Measurements from ENCODE around the gene OSBPL6. TPM values are rescaled to one million over a fixed set of nuclear protein-coding genes. Genes with fewer than 3 reads are reported as not detected.

Gene OSBPL6
- total RNA-seq, 4 donors from 2014 or later: 19.1 to 31.4 (median 21.6) TPM

DNA sequence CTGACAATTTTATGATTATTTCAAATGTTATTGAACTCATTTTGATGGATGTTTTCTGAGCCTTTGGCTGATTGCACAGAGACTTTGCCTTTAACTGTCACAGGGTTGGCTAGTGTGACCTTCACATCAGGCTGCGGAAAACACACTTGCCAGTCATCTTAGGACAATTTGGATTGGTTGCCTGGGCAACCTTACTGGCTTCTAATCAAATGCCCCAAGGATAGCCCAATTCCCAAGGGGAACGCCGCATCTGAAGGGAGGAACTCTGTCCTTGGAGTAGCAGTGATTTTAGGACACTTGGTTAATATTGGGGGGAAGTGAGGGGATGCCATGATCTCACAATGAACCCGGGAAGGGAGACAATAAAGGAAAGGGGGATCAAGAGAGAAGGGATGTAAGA, 29.5 kb downstream of the OSBPL6 start:
- no peak for DNase-seq (ENCODE audit: low spot score in 2 of 2)
- no peak for TF ChIP-seq POLR2A (IDR thresholded peaks at IDR 0.05)
- TF ChIP-seq, protein P1, sequence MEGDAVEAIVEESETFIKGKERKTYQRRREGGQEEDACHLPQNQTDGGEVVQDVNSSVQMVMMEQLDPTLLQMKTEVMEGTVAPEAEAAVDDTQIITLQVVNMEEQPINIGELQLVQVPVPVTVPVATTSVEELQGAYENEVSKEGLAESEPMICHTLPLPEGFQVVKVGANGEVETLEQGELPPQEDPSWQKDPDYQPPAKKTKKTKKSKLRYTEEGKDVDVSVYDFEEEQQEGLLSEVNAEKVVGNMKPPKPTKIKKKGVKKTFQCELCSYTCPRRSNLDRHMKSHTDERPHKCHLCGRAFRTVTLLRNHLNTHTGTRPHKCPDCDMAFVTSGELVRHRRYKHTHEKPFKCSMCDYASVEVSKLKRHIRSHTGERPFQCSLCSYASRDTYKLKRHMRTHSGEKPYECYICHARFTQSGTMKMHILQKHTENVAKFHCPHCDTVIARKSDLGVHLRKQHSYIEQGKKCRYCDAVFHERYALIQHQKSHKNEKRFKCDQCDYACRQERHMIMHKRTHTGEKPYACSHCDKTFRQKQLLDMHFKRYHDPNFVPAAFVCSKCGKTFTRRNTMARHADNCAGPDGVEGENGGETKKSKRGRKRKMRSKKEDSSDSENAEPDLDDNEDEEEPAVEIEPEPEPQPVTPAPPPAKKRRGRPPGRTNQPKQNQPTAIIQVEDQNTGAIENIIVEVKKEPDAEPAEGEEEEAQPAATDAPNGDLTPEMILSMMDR (IDR thresholded peaks at IDR 0.05): no peak
- 80 to 81% methylated on average over 4 of the region's 4 CpGs for WGBS, 2 donors
- intact Hi-C loops (cut with DNase I; ENCODE audit: low total_unique reads): no loop called here
- no peak overlapping the region for H3K4me3 ChIP-seq (ENCODE audit: low read depth, poor library complexity, severe bottlenecking)

DNA sequence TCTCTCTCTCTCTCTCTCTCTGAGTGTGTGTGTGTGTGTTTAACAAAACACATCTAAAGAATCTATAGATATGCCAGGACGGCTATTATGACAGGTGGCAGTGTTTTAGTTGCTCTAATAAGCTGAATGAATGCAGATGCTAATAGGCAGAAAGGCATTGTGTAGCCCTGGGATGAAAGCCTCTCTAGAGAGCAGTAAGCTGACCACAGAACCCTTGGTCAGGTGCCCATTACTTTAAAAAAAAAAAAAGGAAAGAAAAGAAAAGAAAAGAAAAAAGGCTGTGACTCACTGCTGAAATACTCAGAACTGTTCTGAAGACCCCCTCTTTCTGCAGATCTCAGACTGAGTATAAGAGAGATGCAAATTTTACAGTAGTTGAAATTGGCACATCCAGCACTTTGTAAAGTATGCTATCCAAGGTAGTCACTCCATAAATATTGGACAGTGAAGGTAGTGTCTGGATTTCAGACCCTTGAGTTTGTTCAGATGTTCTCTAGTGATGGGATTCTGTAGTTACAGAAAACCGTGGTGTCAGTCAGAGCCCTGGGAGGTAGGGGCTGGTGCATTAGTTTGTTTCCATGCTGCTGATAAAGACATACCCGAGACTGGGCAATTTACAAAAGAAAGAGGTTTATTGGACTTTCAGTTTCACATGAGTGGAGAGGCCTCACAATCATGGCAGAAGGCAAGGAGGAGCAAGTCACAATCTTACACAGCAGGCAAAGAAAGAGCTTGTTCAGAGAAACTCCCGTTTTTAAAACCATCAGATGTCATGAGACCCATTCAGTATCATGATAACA, 30.9 kb downstream of the OSBPL6 start:
- no peak for DNase-seq (ENCODE audit: low spot score in 2 of 2)
- H3K4me3 ChIP-seq (ENCODE audit: low read depth, poor library complexity, severe bottlenecking): no peak overlapping the region
- WGBS, 2 donors: 82 to 84% methylated on average over 4 of the region's 4 CpGs
- intact Hi-C loops (cut with DNase I; ENCODE audit: low total_unique reads): no loop called here
- TF ChIP-seq POLR2A (IDR thresholded peaks at IDR 0.05): no peak
- TF ChIP-seq, protein P1 (IDR thresholded peaks at IDR 0.05): no peak

DNA sequence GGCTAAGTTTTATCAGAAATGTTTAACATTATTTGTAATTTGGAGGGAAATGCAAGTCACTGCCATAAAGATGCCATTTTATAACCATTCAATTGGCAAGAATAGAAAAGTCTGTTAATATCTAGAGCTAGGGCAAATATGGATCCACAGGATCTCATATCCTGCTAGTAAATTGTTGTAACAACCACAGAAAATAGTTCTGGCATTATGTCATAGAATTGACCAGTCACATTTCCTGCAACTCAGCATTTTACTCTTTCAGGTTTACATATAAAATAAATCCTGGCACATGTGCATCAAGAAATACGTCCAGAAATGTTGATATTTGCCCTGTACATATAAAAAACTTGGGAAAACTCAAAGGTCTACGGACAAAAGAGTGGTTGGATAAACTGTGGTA, 32.9 kb downstream of the OSBPL6 start:
- no peak overlapping the region for H3K4me3 ChIP-seq (ENCODE audit: low read depth, poor library complexity, severe bottlenecking)
- TF ChIP-seq, protein P1 (IDR thresholded peaks at IDR 0.05): no peak
- TF ChIP-seq POLR2A (IDR thresholded peaks at IDR 0.05): no peak
- WGBS, 2 donors: 82 to 87% methylated on average over 2 of the region's 2 CpGs
- DNase-seq (ENCODE audit: low spot score in 2 of 2): no peak
- intact Hi-C loops (cut with DNase I; ENCODE audit: low total_unique reads): no loop called here

DNA sequence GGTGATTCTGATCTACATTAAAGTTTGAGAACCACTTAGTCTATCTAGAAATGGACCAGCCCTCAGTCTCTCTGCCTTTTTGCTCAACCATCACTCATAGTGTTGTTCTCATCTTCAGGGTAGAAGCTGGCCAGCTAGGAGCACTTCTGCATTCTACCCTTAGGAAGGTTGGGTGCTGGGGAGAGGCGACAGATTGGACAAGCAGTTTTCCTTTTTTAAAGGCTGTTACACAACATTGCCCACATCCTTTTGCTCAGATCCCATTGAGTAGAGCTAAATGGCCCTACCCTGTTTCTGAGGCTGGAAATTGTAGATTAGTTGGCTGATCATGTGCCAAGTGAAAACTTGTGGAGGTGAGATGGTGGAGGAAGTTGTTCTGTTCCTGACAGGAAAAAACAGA, 35.6 kb downstream of the OSBPL6 start:
- 63 to 75% methylated on average over 1 of the region's 1 CpG for WGBS, 2 donors
- intact Hi-C loops (cut with DNase I; ENCODE audit: low total_unique reads): no loop called here
- no peak for TF ChIP-seq POLR2A (IDR thresholded peaks at IDR 0.05)
- TF ChIP-seq, protein P1 (IDR thresholded peaks at IDR 0.05): no peak
- H3K4me3 ChIP-seq (ENCODE audit: low read depth, poor library complexity, severe bottlenecking): no peak overlapping the region
- no peak for DNase-seq (ENCODE audit: low spot score in 2 of 2)

DNA sequence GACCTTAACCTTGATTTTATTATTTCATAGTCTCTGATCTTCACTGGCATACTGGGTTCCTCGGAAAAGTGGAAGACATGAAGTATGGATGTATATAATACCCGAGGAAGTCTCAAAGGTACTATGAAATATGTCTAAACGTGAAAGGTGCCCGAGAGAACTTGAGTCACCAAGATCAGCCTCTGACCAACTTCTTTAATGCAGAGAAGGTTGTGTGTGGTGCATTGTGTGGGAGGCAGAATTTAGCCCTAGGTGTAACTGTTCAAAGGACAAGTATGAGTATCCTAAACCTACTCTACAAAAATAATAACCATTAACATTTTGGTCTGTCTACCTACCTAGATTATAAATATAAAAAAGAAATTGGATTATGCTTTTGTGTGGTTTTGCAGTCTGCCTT, 36.1 kb downstream of the OSBPL6 start:
- TF ChIP-seq, protein P1 (IDR thresholded peaks at IDR 0.05): no peak
- no peak for TF ChIP-seq POLR2A (IDR thresholded peaks at IDR 0.05)
- intact Hi-C loops (cut with DNase I; ENCODE audit: low total_unique reads): no loop called here
- 73 to 77% methylated on average over 4 of the region's 4 CpGs for WGBS, 2 donors
- H3K4me3 ChIP-seq (ENCODE audit: low read depth, poor library complexity, severe bottlenecking): no peak overlapping the region
- no peak for DNase-seq (ENCODE audit: low spot score in 2 of 2)

DNA sequence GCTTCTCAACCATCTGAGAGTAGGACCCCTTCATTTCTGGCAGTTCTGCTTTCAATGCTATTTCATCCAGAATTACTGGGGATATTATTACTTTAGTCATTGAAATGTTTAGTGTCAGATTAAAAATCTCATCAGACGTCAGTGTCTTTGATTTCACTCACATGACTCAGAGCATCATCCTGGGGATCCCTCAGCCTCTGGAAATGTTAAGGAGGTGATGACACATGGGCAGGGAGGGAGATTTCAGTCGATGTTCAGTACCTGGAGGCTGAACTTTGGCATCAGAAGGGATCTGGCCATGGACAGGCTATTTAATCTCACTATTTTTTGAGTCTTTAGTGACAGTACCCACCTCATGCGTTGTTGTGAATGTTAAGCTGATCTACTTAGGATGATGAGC, 39.1 kb downstream of the OSBPL6 start:
- H3K4me3 ChIP-seq (ENCODE audit: low read depth, poor library complexity, severe bottlenecking): no peak overlapping the region
- no peak for DNase-seq (ENCODE audit: low spot score in 2 of 2)
- 66 to 74% methylated on average over 3 of the region's 3 CpGs for WGBS, 2 donors
- TF ChIP-seq, protein P1 (IDR thresholded peaks at IDR 0.05): no peak
- TF ChIP-seq POLR2A (IDR thresholded peaks at IDR 0.05): no peak
- intact Hi-C loops (cut with DNase I; ENCODE audit: low total_unique reads): no loop called here

All from lower leg skin (tissue), 4 donors.